NCI-H1930 (cell line): ENCODE measurements around the gene ABCF3.
"Not testable (repeated sequence)": the region's sequence is repeated elsewhere in the genome, so short reads cannot be mapped to it uniquely, and the experiment has no call there.

Experiments
- DNase-seq, 2 experiments: peaks; one replicate each; lab custom pipeline; 2025; lab: John Stamatoyannopoulos, UW

Gene ABCF3, protein sequence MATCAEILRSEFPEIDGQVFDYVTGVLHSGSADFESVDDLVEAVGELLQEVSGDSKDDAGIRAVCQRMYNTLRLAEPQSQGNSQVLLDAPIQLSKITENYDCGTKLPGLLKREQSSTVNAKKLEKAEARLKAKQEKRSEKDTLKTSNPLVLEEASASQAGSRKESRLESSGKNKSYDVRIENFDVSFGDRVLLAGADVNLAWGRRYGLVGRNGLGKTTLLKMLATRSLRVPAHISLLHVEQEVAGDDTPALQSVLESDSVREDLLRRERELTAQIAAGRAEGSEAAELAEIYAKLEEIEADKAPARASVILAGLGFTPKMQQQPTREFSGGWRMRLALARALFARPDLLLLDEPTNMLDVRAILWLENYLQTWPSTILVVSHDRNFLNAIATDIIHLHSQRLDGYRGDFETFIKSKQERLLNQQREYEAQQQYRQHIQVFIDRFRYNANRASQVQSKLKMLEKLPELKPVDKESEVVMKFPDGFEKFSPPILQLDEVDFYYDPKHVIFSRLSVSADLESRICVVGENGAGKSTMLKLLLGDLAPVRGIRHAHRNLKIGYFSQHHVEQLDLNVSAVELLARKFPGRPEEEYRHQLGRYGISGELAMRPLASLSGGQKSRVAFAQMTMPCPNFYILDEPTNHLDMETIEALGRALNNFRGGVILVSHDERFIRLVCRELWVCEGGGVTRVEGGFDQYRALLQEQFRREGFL

DNA sequence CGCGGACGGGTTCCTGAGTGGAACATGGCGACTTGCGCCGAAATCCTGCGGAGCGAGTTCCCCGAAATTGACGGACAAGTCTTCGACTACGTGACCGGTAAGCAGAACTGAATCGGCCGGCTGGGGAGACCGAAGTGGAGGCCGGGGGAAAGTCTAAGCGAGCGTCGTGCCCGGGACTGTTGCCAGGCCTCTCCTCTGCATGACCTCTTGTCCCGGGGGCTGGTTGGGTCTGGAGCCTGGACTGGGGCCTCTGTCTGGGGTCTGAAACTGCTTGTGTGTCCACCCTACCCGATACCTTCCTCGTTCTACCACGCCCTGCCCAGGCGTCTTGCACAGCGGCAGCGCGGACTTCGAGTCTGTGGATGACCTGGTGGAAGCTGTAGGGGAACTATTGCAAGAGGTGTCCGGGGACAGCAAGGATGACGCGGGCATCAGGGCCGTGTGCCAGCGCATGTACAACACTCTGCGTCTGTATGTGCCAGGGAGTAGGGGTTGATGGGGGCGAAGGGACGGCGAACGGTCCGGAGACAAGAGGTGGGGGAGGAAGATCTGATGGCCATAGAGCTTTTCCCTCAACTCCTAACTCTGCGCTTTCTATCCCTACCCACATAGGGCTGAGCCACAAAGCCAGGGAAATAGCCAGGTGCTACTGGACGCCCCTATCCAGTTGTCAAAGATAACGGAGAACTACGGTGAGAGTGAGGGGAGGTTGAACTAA lies at the start of gene ABCF3:
ABCF3 (plus strand) TSS at position 16 of the 718 bp plus-strand sequence; CDS start at position 25, 9 bp downstream.
- no peak for DNase-seq

DNA sequence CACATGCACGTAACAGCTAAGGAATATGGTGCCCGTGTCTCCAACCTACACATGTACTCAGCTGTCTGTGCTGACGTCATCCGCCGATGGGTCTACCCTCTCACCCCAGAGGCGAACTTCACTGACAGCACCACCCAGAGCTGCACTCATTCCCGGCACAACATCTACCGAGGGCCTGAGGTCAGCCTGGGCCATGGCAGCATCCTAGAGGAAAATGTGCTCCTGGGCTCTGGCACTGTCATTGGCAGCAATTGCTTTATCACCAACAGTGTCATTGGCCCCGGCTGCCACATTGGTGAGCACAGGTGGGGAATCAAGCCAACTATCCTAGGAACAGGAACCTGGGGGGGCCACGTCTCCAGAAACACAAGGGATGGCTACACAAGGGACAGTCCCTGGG lies 45.6 kb upstream of the ABCF3 start:
- DNase-seq, result no peak

DNA sequence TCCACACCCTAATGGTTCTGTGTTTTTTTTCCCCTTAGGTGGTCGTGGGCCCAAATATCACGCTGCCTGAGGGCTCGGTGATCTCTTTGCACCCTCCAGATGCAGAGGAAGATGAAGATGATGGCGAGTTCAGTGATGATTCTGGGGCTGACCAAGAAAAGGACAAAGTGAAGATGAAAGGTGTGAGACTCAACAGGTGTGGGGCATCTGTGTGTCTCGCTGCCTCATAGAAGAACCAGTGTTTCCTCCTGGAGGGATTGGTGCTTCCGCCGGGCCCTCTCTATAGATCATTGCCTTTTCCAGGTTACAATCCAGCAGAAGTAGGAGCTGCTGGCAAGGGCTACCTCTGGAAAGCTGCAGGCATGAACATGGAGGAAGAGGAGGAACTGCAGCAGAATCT lies 43.8 kb upstream of the ABCF3 start:
- no peak for DNase-seq

DNA sequence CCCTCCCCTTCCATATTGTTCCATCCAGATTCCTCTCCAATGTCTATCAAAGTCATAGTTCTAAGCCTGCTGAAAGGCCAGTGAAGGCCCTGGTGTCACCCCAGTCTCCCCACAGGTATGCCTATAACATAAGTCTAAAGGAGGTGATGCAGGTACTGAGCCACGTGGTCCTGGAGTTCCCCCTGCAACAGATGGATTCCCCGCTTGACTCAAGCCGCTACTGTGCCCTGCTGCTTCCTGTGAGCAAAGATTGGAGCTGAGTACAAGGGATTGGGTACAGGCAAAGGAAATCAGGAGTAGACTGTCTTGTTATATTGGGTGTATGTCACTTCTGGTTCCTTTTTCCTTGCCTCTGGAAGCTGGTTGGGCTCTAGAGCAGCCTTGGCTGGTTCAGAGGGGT lies 42.7 kb upstream of the ABCF3 start:
- no peak for DNase-seq

DNA sequence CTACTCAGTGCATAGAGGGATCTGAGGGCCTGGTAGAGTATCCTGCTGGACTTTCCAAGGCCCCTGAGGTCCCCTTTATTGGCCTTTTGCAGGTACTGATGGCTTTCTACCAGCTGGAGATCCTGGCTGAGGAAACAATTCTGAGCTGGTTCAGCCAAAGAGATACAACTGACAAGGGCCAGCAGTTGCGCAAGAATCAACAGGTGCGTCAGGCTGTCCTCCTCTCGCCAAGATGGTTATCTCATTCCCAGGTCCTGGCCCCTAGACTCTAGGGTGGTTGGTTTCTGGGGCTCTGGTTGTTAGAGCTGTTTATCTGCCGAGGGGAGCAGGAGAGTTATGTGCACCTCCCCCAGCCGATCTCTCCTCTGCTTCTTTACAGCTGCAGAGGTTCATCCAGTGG lies 41.5 kb upstream of the ABCF3 start:
- no peak for DNase-seq

DNA sequence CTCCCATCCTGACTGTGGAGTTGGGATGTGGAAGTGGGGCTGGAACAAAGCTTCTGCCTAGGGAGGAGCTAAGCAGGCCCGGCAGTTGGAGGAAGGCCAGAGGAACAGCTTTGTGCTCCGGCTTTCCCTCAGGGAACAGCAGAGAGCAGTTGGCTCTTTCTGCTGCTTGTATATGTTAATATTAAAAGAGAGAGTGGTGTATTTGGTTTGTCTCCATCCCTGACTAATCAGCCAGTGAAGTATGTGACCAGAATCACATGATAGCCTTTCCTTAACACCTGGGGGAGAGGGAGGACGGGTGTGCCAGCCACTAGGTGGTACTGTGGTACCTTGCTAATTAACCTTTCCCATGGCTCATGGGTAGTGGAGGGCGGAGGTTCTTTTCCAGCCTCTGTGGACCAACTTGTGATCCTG lies 40.9 kb upstream of the ABCF3 start:
- DNase-seq, result peak in 1 of 2 experiments; percentile 25

DNA sequence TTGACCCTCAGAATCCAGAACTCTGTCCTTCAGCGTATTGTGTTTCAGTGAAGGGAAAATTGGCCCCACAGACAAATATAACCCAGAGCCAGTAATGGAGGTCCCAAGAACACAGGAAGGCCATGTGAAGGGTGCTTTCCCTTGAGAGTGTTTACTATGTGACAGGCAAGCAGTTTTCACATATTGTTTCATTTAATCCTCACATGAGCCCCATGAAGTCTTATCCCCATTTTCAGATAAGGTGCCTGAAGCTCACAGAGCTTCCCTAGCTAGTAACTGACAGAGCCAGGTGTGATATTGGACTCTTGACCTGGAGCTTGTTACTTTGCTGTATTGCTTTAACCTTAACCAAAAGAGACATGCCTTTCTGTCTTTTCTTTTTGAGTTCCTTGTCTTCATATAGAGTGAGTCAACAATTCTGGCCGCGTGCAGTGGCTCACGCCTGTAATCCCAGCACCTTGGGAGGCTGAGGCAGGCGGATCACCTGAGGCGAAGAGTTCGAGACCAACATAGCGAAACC lies 40.2 kb upstream of the ABCF3 start:
- no peak for DNase-seq

DNA sequence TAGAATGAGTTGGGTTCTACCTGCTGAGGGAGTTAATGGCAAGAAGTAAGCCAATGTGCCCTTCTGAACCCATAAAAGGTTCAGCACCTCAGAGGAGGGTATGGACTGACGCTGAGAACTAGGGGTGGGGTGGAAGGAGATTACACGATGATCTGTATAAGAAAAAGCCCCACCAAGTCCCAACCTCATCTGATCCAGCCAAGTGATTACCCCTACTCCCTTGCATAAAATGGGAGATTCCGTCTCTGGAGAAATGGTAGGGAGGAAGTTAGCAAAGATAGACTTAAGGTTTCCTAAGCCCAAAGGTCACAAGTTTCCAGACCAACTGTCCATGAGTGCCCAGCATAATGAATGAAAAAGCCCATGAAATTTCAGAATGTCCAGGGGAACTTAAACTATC lies 37.9 kb upstream of the ABCF3 start:
- DNase-seq, result no peak

DNA sequence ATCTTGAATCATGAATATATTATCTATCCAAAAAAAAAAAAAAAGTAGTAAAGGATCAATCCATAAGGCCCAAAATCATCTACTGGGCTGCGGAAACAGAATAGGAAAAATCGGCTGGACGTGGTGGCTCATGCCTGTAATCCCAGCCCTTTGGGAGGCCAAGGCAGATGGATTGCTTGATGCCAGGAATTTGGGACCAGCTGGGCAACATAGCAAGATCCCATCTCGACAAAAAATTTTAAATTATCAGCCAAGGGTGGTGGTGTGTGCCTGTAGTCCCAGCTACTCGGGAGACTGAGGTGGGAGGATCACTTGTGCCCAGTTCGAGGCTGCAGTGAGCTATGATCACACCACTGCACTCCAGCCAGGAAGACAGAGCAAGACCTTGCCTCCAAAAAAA lies 36.9 kb upstream of the ABCF3 start:
- no peak for DNase-seq

DNA sequence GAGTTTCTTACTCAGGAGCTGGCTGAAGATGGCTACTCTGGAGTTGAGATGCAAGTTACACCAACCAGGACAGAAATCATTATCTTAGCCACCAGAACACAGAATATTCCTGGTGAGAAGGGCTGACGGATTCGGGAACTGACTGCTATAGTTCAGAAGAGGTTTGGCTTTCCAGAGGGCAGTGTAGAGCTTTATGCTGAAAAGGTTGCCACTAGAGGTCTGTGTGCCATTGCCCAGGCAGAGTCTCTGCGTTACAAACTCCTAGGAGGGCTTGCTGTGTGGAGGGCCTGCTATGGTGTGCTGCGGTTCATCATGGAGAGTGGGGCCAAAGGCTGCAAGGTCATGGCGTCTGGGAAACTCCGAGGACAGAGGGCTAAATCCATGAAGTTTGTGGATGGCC lies 36.2 kb upstream of the ABCF3 start:
- DNase-seq, result not testable (repeated sequence)

DNA sequence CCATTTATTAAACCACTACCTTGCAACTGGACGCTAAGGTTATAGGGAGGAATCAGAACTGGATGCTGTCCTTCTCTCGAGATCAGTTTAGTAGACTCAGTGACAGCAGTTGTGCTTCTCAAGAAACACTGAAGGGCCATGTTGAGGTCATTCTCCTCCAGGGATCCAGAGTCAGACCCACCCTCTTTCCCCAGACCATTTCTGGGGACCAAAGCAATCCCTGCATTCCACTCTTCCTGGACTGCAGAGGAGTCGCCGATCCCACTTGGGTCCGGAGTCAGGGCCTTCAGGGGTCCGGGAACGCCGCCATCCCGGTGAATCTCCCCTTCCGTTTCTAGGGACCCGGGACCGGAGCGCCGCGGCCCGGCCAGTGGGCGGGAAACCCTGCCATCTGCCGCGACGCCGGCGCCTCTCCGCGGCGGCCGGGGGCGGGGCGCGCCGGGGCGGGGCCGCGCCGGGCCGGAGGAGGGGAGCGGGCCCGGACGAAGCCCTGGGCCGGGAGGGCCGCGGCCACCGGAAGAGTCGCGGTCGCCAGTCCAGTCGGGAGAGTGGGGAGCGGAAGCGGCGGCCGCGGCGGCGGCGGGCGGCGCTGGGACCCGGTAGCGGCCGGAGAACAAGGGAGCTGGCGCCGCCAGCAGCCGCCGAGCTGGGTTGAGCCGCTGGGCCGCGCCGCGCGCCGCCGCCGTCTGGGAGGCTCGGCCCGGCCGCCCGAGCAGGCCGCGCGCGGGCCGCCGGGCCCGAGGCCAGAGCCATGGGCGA lies 30.9 kb upstream of the ABCF3 start, which contains the start of gene DVL3:
DVL3 (plus strand) TSS at position 493 of the 759 bp plus-strand sequence; CDS start at position 752, 259 bp downstream.
- DNase-seq, result peak; percentile 33 to 65

DNA sequence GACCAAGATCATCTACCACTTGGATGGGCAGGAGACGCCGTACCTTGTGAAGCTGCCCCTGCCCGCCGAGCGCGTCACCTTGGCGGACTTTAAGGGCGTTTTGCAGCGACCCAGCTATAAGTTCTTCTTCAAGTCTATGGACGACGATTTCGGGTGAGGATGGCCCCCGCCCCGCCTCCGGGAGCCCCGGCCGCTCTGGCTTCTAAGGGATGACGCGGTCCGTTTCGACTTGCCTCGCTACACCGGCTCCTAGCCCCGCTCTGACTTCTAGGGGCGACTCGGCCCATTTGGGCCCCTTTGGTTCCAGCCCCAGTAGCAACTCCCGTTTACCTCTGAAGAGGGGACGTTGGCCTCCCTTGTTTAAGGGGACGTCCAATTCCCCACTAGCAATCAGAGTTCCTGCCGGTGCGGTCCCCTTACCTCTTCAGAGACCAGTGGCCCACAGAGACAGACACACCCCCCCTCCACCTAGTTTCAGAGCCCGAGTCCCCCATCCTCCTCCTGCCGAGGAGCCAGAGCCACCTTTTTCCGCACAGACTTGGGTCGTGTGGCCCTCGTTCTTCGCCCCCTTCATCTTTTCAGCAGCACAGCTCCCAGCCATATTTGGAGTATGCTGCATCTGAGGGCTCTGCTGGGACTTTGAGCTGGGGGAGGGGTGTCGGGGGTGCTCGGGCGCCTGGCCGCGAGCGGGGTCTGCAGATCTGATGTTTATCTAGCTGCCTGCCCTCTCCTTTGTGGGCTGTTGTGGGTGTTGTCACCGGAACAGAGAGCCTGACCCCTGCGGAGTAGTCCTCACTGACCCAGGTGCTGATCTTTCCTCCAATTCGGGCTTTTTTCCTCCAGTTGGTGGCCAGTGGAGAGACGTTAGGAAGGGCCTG lies 30.1 kb upstream of the ABCF3 start:
- DNase-seq, result no peak

DNA sequence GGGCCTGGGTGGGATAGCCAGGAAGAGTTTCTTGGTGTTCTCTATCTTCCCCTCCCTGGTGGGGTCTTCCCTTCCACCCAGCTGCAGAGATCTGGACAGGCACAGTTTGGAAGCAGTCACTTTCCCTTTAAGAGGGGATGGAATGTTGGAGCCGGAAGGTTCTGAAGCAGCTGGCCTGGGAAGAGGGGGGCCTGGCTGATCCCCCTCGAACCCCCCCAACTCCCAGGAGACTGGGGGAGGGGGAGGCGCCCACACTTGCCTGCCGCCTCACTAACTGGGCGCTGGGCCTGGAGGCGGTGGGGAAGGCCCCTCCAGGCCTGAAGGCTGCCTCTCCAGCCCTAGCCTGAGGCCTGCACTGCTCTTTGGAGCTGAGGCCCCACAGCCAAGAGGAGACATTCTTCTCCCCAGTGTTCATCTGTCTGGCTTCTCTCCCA lies 29.5 kb upstream of the ABCF3 start:
- DNase-seq, result no peak

DNA sequence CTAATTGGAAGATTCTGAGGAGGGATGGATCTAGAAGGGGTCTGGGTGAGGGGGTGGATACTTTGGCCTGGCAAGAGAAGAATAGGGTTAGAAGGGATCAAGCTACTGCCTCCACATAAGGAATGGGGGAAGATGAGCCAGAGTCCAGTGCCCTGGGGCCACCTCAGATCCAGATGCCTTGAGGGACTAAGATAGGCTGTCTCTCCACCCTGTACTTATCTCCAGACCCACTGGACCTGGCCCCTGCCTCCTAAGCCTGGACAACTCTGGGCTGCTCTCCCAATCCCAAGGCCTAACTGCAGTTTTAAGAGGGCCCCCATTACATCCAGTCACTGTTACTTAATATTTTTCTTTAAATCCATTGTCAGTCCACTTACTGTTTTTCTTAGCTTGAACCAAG lies 28.8 kb upstream of the ABCF3 start:
- no peak for DNase-seq

DNA sequence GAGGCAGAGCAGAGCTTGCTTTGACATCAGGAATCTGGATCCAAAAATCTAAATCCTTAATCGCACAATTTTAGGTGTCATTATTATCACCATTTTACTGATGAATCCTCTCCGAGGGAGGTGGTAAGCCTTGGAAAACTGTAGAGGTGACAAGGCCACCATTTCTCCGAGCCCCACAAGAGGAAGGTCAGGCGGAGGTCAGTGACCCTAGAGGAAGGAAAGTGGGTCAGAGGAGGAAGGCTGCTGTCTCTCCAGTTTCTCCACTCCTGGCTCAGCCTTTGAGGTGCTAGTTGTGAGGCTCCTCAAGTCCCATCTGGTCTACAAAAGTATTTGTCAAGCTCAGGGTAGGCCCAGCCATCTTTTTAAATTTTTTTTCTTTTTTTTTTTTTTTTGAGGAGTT lies 27.6 kb upstream of the ABCF3 start:
- no peak for DNase-seq

DNA sequence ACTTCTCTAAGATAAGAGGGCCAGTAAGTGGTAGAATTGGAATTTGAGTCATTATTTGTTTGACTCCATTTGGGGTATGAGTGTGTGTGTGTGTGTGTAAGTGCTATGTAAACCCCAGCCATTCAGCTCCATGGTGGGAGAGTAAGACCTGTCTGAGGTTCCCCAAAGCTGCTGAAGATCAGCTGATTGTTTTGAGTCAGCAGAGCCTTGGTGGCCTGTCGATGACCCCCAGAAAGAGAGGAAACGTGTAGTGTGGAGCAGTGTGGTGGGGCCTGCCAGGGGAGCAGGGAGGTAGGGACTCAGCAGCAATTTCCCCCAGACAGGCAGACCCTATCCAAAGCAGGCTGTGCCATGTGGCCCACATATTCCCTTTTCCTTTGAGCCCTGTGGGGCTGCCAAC lies 25.5 kb upstream of the ABCF3 start:
- no peak for DNase-seq

DNA sequence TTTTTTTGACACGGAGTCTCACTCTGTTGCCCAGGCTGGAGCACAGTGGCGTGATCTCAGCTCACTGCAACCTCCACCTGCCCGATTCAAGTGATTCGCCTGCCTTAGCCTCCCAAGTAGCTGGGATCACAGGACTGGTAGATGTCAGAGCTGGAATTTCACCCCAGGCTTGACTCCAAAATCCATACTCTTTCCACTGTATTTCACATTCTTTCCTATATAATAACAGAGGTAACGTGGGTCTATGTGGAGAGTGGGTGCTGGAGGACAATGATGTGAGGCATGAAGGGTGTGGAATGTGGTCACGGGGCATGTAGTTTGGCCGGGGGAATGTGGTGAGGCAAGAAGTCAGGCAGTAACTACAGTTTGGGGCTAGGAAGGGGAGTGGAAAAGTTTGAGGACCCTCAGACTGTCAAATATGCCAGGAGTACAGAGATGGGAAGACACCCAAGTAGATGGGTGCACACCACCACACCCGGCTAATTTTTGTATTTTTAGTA lies 23.4 kb upstream of the ABCF3 start:
- DNase-seq, result not testable (repeated sequence)

DNA sequence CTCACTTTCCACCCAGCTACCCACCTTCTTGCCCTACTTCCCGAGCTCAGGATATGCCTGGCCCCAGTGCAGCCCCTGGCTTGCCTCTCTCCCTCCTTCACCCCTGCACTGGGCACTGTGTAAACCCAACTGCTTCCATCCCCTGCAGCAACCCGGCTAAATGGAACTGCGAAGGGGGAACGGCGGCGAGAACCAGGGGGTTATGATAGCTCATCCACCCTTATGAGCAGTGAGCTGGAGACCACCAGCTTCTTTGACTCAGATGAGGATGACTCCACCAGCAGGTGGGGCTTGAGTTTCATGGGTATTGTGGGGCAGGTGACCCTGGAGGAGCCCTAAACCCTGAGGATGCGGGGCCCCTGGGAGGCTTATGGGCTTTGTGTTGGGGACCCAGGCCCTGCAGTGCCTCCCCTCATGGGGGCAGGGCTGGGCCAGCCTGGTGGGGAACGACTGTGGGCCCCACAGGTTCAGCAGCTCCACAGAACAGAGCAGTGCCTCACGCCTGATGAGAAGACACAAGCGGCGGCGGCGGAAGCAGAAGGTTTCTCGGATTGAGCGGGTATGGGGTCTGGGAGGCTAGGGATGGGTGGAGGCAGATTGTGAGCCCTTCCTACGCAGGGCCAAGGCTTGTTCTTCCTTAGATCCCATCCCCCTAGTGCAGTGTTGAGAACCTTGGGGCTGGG lies 21.2 kb upstream of the ABCF3 start:
- DNase-seq, result no peak

DNA sequence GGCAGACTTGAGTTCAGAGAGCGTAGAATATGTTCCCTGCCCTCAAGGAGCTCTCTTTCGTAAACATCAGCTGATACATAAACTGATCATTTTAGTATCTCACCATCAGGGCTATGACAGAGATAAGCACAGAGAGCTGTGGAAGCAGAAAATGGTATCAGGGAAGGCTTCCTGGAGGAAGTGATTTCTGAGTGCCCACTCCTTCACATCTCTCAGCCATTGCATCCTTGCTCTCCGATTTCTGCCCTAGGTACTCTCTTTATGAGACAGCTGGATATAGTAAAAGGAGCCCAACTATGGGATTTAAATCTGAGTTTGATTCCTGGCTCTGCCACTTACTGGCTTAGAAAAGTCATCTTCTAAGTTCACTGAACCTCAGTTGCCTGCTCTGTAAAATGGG lies 20.5 kb upstream of the ABCF3 start:
- no peak for DNase-seq

DNA sequence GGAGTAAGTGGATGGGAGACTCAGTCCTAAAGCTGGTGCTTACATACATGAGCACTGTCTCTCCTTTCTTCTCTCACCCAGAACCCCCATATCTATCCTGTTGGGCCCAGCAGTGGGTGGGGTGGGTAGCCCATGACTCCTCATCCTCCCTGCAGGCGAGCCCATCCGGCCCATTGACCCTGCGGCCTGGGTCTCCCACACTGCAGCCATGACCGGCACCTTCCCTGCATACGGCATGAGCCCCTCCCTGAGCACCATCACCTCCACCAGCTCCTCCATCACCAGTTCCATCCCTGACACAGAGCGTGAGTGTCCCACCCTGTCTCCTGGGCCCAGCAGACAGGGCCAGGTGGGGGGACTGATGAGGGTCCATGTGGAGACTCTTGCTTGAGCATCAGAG lies 19.3 kb upstream of the ABCF3 start:
- no peak for DNase-seq
